GM10248 (cell line): Measurements from ENCODE around the gene MOGAT2.
A peak's percentile ranks its signal among the peaks of the same experiment; 100 is the strongest.

Source experiments
- CTCF ChIA-PET: fragments of 300-600 bp; sonication (Branson Sonifier 250); formaldehyde crosslinking; extraction: SDS; loops from one replicate; lab custom pipeline; 2021; ENCODE audit warnings: antibody characterized with exemption; lab: Yijun Ruan, JAX
- POLR2A ChIA-PET: fragments of 350-650 bp; sonication (Branson Sonifier 250); formaldehyde crosslinking; extraction: SDS; loops from one replicate; lab custom pipeline; 2020; ENCODE audit warnings: antibody characterized with exemption; lab: Yijun Ruan, JAX
- DNase-seq: peaks from one replicate; pipeline ENCODE4 v3.0.0; 2012; ENCODE audit errors: extremely low spot score
- TF ChIP-seq, protein P1 (sequence below): IDR thresholded peaks from 2 replicates; pipeline ENCODE4 v1.5.1; 2012; ENCODE audit warnings: mild to moderate bottlenecking, low read depth; ENCODE audit errors: extremely low read depth, missing control alignments, control extremely low read depth

MOGAT2 gene

GRCh38 chr11:75762158-75762557 lies 44.5 kb downstream of the MOGAT2 start:
- CTCF ChIA-PET, result interaction anchor here (0.7 to 1.1 kb wide), 2 partner anchors 39 to 56 kb away, joined by 3 read pairs; no protein-coding TSS in a partner anchor
- TF ChIP-seq, protein P1, sequence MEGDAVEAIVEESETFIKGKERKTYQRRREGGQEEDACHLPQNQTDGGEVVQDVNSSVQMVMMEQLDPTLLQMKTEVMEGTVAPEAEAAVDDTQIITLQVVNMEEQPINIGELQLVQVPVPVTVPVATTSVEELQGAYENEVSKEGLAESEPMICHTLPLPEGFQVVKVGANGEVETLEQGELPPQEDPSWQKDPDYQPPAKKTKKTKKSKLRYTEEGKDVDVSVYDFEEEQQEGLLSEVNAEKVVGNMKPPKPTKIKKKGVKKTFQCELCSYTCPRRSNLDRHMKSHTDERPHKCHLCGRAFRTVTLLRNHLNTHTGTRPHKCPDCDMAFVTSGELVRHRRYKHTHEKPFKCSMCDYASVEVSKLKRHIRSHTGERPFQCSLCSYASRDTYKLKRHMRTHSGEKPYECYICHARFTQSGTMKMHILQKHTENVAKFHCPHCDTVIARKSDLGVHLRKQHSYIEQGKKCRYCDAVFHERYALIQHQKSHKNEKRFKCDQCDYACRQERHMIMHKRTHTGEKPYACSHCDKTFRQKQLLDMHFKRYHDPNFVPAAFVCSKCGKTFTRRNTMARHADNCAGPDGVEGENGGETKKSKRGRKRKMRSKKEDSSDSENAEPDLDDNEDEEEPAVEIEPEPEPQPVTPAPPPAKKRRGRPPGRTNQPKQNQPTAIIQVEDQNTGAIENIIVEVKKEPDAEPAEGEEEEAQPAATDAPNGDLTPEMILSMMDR, result no peak
- POLR2A ChIA-PET, result no interaction called here
- no peak for DNase-seq

- POLR2A ChIA-PET, result no interaction called here
- no peak for DNase-seq
- CTCF ChIA-PET, result interaction anchor here (0.7 to 1.2 kb wide), 4 partner anchors 39 to 446 kb away, joined by 3 to 4 read pairs (median 3); no protein-coding TSS in a partner anchor
- TF ChIP-seq, protein P1, result no peak
Observed at GRCh38 chr11:75762885-75763284, 45.2 kb downstream of the MOGAT2 start.

DNA sequence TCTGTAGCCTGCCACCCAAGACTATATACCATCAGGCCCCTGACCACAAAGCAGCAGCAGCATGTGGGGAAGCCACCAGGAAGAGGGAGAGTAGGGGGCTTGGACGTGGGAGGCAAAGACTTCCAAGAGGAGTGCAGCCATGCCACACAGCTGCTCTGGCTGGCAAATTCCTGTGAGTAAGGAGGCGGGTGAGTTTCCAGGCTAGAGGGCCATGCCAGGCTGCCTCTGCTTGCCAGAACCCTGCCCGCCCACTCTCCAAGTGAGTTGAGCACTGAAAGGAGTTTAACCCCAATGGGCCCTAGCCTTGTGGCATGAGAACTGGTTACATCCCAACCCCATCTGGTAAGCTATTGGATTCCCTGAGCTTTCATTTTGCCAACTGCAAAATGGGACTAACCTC lies 46.2 kb downstream of the MOGAT2 start:
- no peak for DNase-seq
- ChIA-PET POLR2A (no interaction called here), CTCF (interaction anchor here (1.0 to 2.0 kb wide), 3 partner anchors 39 to 218 kb away, joined by 3 to 6 read pairs (median 4); no protein-coding TSS in a partner anchor)
- TF ChIP-seq, protein P1, result no peak

DNA sequence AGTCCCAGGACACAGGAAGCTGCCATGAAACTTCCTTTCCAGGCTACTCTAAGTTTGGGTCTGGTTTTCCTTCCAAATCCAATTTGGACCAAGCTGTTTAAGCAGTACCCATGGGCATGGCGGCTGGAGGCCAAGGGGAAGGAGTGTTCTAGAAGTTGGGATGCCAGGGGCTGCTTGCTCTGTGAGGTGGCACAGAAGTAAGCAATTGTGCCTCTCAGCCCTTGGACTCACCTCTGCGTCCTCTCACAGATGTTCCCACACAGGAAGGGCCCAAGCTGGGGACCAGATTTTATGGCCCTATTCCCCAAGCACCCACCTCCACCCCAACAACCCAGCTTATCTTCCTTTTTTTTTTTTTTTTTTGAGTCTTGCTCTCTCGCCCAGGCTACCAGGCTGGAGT lies 47.5 kb downstream of the MOGAT2 start:
- CTCF ChIA-PET, result interaction anchor here (2.0 kb wide), 1 partner anchor 59 kb away, joined by 6 read pairs; no protein-coding TSS in a partner anchor
- POLR2A ChIA-PET, result no interaction called here
- TF ChIP-seq, protein P1, result no peak
- DNase-seq, result no peak

GRCh38 chr11:75766443-75767227 lies 49.0 kb downstream of the MOGAT2 start:
- DNase-seq, result peak; percentile 59
- CTCF ChIA-PET, result interaction anchor here (0.8 kb wide), 1 partner anchor 386 kb away, joined by 4 read pairs; no protein-coding TSS in a partner anchor
- TF ChIP-seq, protein P1, result no peak
- POLR2A ChIA-PET, result no interaction called here

DNA sequence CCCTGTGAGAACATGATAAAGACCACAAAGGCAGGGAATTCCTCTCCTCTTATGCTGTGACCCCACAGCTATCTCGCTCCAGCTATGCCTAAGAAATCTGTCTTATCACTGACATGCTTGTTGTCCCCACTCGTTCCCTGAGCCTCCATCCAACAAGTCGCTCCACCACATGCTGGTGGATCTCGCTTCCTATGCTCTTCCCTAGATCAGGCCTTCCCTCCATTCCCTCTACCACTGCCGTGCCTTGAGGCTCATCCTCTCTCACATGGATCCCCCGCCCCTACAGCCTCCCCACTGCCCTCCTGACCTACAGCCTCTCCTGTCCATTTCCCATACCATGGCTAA lies 49.6 kb downstream of the MOGAT2 start:
- ChIA-PET POLR2A (no interaction called here), CTCF (interaction anchor here (0.8 kb wide), 1 partner anchor 385 kb away, joined by 4 read pairs; no protein-coding TSS in a partner anchor)
- TF ChIP-seq, protein P1, result no peak
- no peak for DNase-seq
